ENCODE data around the gene ZFAND3. TPM values are rescaled to one million over a fixed set of nuclear protein-coding genes. Genes with fewer than 3 reads are reported as not detected.

ZFAND3 gene
- total and polyA plus RNA-seq, 10 of the 15 experiments (the other 5 are each of a cell fraction or from before 2014, with no cell fraction given) = 0.90 to 34.4 (median 16.3) TPM

DNA sequence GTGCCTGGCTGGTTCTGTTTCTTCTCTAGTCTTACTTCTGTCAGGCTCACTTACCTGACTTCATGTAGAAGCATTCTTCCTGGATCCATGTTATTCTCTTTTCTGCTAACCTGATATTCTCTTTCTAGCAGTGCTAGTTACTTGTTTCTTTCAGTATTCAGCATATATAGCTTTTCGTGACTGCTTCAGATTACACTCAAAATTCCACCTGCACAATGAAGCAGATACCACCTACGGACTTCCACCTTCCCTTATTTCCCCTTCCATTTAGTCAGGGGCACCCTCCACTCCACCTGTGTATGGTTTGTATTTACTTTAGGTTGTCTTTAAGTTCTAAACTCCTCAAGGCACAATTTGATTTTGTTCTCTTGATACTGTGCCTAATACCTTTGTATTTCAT lies 36.8 kb downstream of the ZFAND3 start (continued):
- no peak for TF ChIP-seq MTA3 (IDR thresholded peaks at IDR 0.05; ENCODE audit: borderline replicate concordance, low read length)
- TF ChIP-seq, protein P1, sequence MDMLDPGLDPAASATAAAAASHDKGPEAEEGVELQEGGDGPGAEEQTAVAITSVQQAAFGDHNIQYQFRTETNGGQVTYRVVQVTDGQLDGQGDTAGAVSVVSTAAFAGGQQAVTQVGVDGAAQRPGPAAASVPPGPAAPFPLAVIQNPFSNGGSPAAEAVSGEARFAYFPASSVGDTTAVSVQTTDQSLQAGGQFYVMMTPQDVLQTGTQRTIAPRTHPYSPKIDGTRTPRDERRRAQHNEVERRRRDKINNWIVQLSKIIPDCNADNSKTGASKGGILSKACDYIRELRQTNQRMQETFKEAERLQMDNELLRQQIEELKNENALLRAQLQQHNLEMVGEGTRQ (IDR thresholded peaks at IDR 0.05; ENCODE audit: borderline replicate concordance, low read depth, low read length) = no peak
- no peak for TF ChIP-seq CREM (IDR thresholded peaks at IDR 0.05; ENCODE audit: low read depth)
- TF ChIP-seq ZNF274 (IDR thresholded peaks at IDR 0.05; ENCODE audit: insufficient read depth, insufficient read length) = no peak
- no peak for TF ChIP-seq NBN (IDR thresholded peaks at IDR 0.05)

DNA sequence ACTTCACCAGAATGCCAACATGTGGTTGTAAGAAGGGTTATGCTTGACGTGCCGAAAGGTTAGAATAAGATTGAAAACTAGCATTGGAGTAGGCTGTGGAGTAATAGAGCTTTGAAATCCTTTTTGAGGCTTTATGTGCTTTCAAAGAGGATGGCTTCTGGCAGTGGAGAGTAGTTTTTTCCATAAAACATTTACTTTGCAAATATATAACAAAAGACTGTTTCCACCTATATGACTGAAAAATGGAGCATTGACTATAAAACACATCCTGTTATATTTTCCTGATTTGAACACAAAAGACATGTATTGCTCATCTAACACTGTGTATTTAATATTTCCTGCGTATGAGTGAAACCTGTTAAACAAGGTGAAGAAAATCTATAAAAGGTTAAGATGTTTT lies 38.8 kb downstream of the ZFAND3 start:
- no peak for DNase-seq (ENCODE audit: low read depth, low spot score)
- ChIA-PET RAD21 (ENCODE audit: unreplicated experiment) (interaction anchor here (0.9 to 3.5 kb wide), 16 partner anchors 8 to 636 kb away, joined by 3 to 16 read pairs (median 4); partner anchors contain the start of gene ZFAND3), SMC1A (ENCODE audit: uncharacterized antibody, unreplicated experiment) (interaction anchor here (0.8 to 2.6 kb wide), 17 partner anchors 10 to 150 kb away, joined by 3 to 25 read pairs (median 4); partner anchors contain the start of gene ZFAND3), POLR2A (interaction anchor here (0.8 to 2.0 kb wide), 5 partner anchors 12 to 66 kb away, joined by 3 to 7 read pairs (median 3); no protein-coding TSS in a partner anchor), CTCF (interaction anchor here (0.8 to 4.3 kb wide), 21 partner anchors 10 to 154 kb away, joined by 3 to 21 read pairs (median 5); partner anchors contain the start of gene ZFAND3)
- in situ Hi-C loops (cut with MboI) = no loop called here
- Histone ChIP-seq H3K9ac (ENCODE audit: control insufficient read depth, insufficient read depth, low read length) (no peak overlapping the region), H3K27me3 (replicated peaks in 1 of 2; ENCODE audit: control insufficient read depth in 2 of 2, insufficient read depth in 2 of 2, low read length in 1 of 2) (no peaks in the 10 kb centered on the region), H3K36me3 (ENCODE audit: control insufficient read depth in 2 of 2, insufficient read depth in 2 of 2, low read length in 1 of 2) (peaks cover 0 to 3% of the 10 kb centered on the region in 2 experiments; a peak in 1 of 4 replicates), H2AFZ (ENCODE audit: control insufficient read depth, low read depth, low read length) (no peak overlapping the region), H3K27ac (ENCODE audit: control insufficient read depth, insufficient read depth) (no peak overlapping the region), H3K9me3 (replicated peaks; ENCODE audit: control insufficient read depth, insufficient read depth, low read length) (no peaks in the 10 kb centered on the region), H3K79me2 (ENCODE audit: control insufficient read depth, insufficient read depth, low read length) (peaks cover 46% of the 10 kb centered on the region), H3K4me3 (no peak overlapping the region), H3K4me2 (ENCODE audit: control insufficient read depth, insufficient read depth) (no peak overlapping the region), H3K4me1 (ENCODE audit: control insufficient read depth, insufficient read depth, low read length) (no peaks in the 10 kb centered on the region), H4K20me1 (ENCODE audit: control insufficient read depth, insufficient read depth) (peaks cover 3% of the 10 kb centered on the region; the same call in 1 of the 2 replicates)
- no peak for TF ChIP-seq TCF3 (IDR thresholded peaks at IDR 0.05; ENCODE audit: borderline replicate concordance, insufficient read depth, low read depth, low read length)
- TF ChIP-seq, protein P2, sequence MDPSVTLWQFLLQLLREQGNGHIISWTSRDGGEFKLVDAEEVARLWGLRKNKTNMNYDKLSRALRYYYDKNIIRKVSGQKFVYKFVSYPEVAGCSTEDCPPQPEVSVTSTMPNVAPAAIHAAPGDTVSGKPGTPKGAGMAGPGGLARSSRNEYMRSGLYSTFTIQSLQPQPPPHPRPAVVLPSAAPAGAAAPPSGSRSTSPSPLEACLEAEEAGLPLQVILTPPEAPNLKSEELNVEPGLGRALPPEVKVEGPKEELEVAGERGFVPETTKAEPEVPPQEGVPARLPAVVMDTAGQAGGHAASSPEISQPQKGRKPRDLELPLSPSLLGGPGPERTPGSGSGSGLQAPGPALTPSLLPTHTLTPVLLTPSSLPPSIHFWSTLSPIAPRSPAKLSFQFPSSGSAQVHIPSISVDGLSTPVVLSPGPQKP (IDR thresholded peaks at IDR 0.05; ENCODE audit: low read depth, low read length) = no peak
- no peak for TF ChIP-seq NFYA (IDR thresholded peaks at IDR 0.05; ENCODE audit: borderline replicate concordance, low read depth, low read length)
- TF ChIP-seq, protein P3, sequence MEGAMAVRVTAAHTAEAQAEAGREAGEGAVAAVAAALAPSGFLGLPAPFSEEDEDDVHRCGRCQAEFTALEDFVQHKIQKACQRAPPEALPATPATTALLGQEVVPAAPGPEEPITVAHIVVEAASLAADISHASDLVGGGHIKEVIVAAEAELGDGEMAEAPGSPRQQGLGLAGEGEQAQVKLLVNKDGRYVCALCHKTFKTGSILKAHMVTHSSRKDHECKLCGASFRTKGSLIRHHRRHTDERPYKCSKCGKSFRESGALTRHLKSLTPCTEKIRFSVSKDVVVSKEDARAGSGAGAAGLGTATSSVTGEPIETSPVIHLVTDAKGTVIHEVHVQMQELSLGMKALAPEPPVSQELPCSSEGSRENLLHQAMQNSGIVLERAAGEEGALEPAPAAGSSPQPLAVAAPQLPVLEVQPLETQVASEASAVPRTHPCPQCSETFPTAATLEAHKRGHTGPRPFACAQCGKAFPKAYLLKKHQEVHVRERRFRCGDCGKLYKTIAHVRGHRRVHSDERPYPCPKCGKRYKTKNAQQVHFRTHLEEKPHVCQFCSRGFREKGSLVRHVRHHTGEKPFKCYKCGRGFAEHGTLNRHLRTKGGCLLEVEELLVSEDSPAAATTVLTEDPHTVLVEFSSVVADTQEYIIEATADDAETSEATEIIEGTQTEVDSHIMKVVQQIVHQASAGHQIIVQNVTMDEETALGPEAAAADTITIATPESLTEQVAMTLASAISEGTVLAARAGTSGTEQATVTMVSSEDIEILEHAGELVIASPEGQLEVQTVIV (IDR thresholded peaks at IDR 0.05; ENCODE audit: borderline replicate concordance, partially characterized antibody) = no peak
- no peak for TF ChIP-seq TARDBP (IDR thresholded peaks at IDR 0.05; ENCODE audit: borderline replicate concordance)
- TF ChIP-seq HDAC6 (IDR thresholded peaks at IDR 0.05; ENCODE audit: unreplicated experiment) = no peak
- no peak for TF ChIP-seq MXI1 (IDR thresholded peaks at IDR 0.05; ENCODE audit: low read depth, low read length)
- TF ChIP-seq FOS (IDR thresholded peaks at IDR 0.05; ENCODE audit: borderline replicate concordance, extremely low read depth, insufficient read length) = no peak
- TF ChIP-seq IKZF1 (conservative IDR thresholded peaks at IDR 0.05) = no peak
- TF ChIP-seq ESRRA (IDR thresholded peaks at IDR 0.05; ENCODE audit: low read length) = no peak
- no peak for TF ChIP-seq RELA (IDR thresholded peaks at IDR 0.05; ENCODE audit: borderline replicate concordance, partially characterized antibody)
- no peak for TF ChIP-seq TAF1 (IDR thresholded peaks at IDR 0.05; ENCODE audit: borderline replicate concordance, low read depth, low read length)
- no peak for FAIRE-seq
- 67% methylated on average over 3 of the region's 3 CpGs for WGBS (ENCODE audit: insufficient coverage, insufficient replicate concordance, low lambda C conversion rate, missing lambda C conversion rate)
- no peak for ATAC-seq
- intact Hi-C loops (cut with micrococcal nuclease; ENCODE audit: unreplicated experiment) = no loop called here
- no TSS peak for BruUV-seq (replicated peaks)
